Stimulated activated CD4-positive, alpha-beta T cell treated with anti-CD3 and anti-CD28 coated beads, Interleukin-15, amount 100 ng/mL, for 48 hours (primary cell): ENCODE results near the gene PTPRR.

ENCODE experiments used
- DNase-seq, 2 donors: peaks; one replicate each; pipeline ENCODE4 v3.0.0-alpha.2; 2020; ENCODE audit warnings: low read depth in 2 of 2

PTPRR gene

GRCh38 chr12:70645494-70646317 is 274.8 kb downstream of the PTPRR start:
- DNase-seq: no peak

GRCh38 chr12:70644861-70645260 is 275.7 kb downstream of the PTPRR start:
- DNase-seq: no peak

GRCh38 chr12:70643939-70644338 is 276.6 kb downstream of the PTPRR start:
- no peak for DNase-seq

GRCh38 chr12:70641691-70642090 is 278.8 kb downstream of the PTPRR start:
- DNase-seq: no peak

GRCh38 chr12:70640901-70641300 is 279.6 kb downstream of the PTPRR start:
- DNase-seq: no peak

GRCh38 chr12:70639535-70639934 is 281.0 kb downstream of the PTPRR start:
- DNase-seq: no peak

- DNase-seq: no peak
Observed at GRCh38 chr12:70638639-70639360, 281.7 kb downstream of the PTPRR start.

GRCh38 chr12:70637303-70638085 is 283.0 kb downstream of the PTPRR start, which contains the start of gene PTPRB:
Gene PTPRB (minus strand): TSS chr12:70637429. CDS start chr12:70637395, 34 bp downstream.
- no peak for DNase-seq

- DNase-seq: no peak
Observed at GRCh38 chr12:70635755-70636154, 284.8 kb downstream of the PTPRR start.

- DNase-seq: no peak
Observed at GRCh38 chr12:70628701-70629480, 291.6 kb downstream of the PTPRR start.

GRCh38 chr12:70627677-70628076 is 292.9 kb downstream of the PTPRR start:
- no peak for DNase-seq

GRCh38 chr12:70626180-70626579 is 294.4 kb downstream of the PTPRR start:
- DNase-seq: no peak

- DNase-seq: no peak
Observed at GRCh38 chr12:70619471-70620152, 300.9 kb downstream of the PTPRR start.

GRCh38 chr12:70618371-70618770 is 302.2 kb downstream of the PTPRR start:
- no peak for DNase-seq

- no peak for DNase-seq
Observed at GRCh38 chr12:70617450-70617849, 303.1 kb downstream of the PTPRR start.

GRCh38 chr12:70615174-70615866 is 305.2 kb downstream of the PTPRR start:
- DNase-seq: no peak

- no peak for DNase-seq
Observed at GRCh38 chr12:70609739-70610491, 310.6 kb downstream of the PTPRR start.

GRCh38 chr12:70609203-70609602 is 311.3 kb downstream of the PTPRR start:
- DNase-seq: no peak

GRCh38 chr12:70608184-70608583 is 312.4 kb downstream of the PTPRR start:
- no peak for DNase-seq
